Activated CD4-positive, alpha-beta memory T cell treated with anti-CD3 and anti-CD28 coated beads, Interleukin-2, amount 10 ng/mL, durations not matched to agents 7 days and 5 days (primary cell): Measurements from ENCODE around the gene RASGRP4. TPM values are rescaled to one million over a fixed set of nuclear protein-coding genes. Genes with fewer than 3 reads are reported as not detected.
A peak's percentile ranks its signal among the peaks of the same experiment; 100 is the strongest.

Experiments used
- CTCF ChIA-PET: fragments of 350-600 bp; sonication (Branson Sonifier 250); formaldehyde crosslinking; loops from one replicate; lab custom pipeline; 2021; ENCODE audit warnings: antibody characterized with exemption, inconsistent platforms; lab: Charles Lee
- POLR2A ChIA-PET: fragments of 350-600 bp; sonication (Branson Sonifier 250); formaldehyde crosslinking; loops from one replicate; lab custom pipeline; 2021; ENCODE audit warnings: antibody characterized with exemption; lab: Charles Lee
- DNase-seq: peaks from one replicate; pipeline ENCODE4 v3.0.0-alpha.2; 2020
- H3K27ac Mint-ChIP-seq: one replicate; pipeline ENCODE4 v1.8.0; 2021; ENCODE audit warnings: mild to moderate bottlenecking, mixed read lengths
- H3K27me3 Mint-ChIP-seq: one replicate; pipeline ENCODE4 v1.8.0; 2021; ENCODE audit warnings: mixed read lengths
- H3K36me3 Mint-ChIP-seq: one replicate; pipeline ENCODE4 v1.8.0; 2021; ENCODE audit warnings: low read depth, mixed read lengths
- H3K4me1 Mint-ChIP-seq: one replicate; pipeline ENCODE4 v1.8.0; 2021; ENCODE audit warnings: mixed read lengths
- H3K4me3 Mint-ChIP-seq: one replicate; pipeline ENCODE4 v1.8.0; 2021; ENCODE audit warnings: mild to moderate bottlenecking, mixed read lengths
- H3K9me3 Mint-ChIP-seq: one replicate; pipeline ENCODE4 v1.8.0; 2021; ENCODE audit warnings: mixed read lengths
- total RNA-seq, 2 experiments: library from RNA; stranded (reverse); gene quantifications; one replicate each; pipeline ENCODE4 v1.2.3, GENCODE V29; 2021

Gene RASGRP4
- total RNA-seq, 2 experiments from 2014 or later = 19.5 to 20.0 TPM

GRCh38 chr19:38409631-38410133 is 16.3 kb downstream of the RASGRP4 start:
- Mint-ChIP-seq H3K36me3 (peaks cover 42% of the 10 kb centered on the region), H3K9me3 (no peaks in the 10 kb centered on the region), H3K27ac (no peak overlapping the region), H3K27me3 (no peaks in the 10 kb centered on the region), H3K4me1 (peaks cover 6% of the 10 kb centered on the region), H3K4me3 (no peak overlapping the region)
- ChIA-PET POLR2A (interaction anchor here (1.1 kb wide), 1 partner anchor 14 kb away, joined by 5 read pairs; no protein-coding TSS in a partner anchor), CTCF (interaction anchor here (0.7 kb wide), 1 partner anchor 278 kb away, joined by 3 read pairs; no protein-coding TSS in a partner anchor)
- DNase-seq = no peak

DNA sequence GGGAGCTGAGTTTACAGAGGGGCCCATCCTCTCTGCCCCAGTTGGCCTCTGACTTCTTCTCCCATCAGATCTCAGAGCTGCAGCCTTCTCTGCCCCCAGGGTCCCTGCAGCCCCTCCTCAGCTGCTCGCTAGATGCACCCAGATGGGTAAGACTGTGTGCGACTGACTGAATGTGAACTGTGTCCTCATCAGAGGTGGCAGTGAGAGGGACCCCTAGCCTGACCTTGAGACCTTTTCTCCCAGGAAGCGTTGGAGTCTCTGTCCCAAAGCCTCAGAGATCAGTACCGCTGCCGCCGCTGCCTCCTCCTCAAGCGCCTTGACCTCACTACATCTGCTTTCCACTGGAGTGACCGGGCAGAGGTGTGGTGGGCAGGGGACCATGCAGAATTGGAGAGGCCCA is 20.7 kb downstream of the RASGRP4 start:
- POLR2A ChIA-PET = interaction anchor here (0.8 to 4.2 kb wide), 5 partner anchors 11 to 31 kb away, joined by 3 to 35 read pairs (median 12); partner anchors contain the start of genes PSMD8 and RASGRP4
- Mint-ChIP-seq H3K36me3 (peaks cover 33% of the 10 kb centered on the region), H3K4me1 (peaks cover 26% of the 10 kb centered on the region), H3K9me3 (no peaks in the 10 kb centered on the region), H3K4me3 (no peak overlapping the region), H3K27me3 (no peaks in the 10 kb centered on the region), H3K27ac (peak overlapping the region; percentile 56)
- no peak for DNase-seq
- CTCF ChIA-PET = interaction anchor here (1.2 to 3.8 kb wide), 3 partner anchors 38 to 525 kb away, joined by 3 to 54 read pairs (median 5); partner anchors contain the start of genes MRPS12 and SARS2

DNA sequence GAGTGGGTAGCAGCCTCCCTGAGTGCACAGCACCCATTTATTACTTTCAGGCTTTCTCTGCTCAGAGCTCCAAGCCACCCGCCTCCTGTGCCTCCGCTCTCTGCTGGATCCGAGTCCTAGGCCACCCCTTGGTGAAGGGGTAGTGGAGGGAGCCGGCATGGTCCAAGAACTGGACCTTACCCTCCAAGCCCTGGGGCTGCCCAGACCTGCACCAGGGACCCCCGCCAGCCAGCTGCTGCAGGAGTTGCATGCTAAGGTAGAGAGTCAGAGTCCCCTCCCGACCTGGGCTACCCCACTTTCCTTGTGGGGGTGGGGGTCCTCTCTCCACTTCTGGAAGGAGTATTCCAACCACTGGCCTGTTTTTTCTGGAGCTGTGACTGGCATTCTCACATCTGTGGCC is 21.2 kb downstream of the RASGRP4 start:
- H3K4me3 Mint-ChIP-seq = peak overlapping the region; percentile 93
- DNase-seq = no peak
- ChIA-PET POLR2A (interaction anchor here (0.8 to 4.2 kb wide), 7 partner anchors 10 to 526 kb away, joined by 3 to 35 read pairs (median 12); partner anchors contain the start of genes MRPS12, PSMD8, RASGRP4 and SARS2), CTCF (interaction anchor here (1.2 to 3.8 kb wide), 3 partner anchors 39 to 525 kb away, joined by 3 to 54 read pairs (median 5); partner anchors contain the start of genes MRPS12 and SARS2)
- peaks cover 30% of the 10 kb centered on the region for H3K36me3 Mint-ChIP-seq
- H3K27ac Mint-ChIP-seq = peak overlapping the region; percentile 56
- peaks cover 26% of the 10 kb centered on the region for H3K4me1 Mint-ChIP-seq
- H3K27me3 Mint-ChIP-seq = no peaks in the 10 kb centered on the region
- no peaks in the 10 kb centered on the region for H3K9me3 Mint-ChIP-seq

GRCh38 chr19:38402967-38403674 is 22.9 kb downstream of the RASGRP4 start, which contains the start of gene FAM98C:
TSS of gene FAM98C (plus strand) at chr19:38403093. CDS start at chr19:38403154, 61 bp downstream.
- no peaks in the 10 kb centered on the region for H3K9me3 Mint-ChIP-seq
- H3K4me1 Mint-ChIP-seq = peaks cover 26% of the 10 kb centered on the region
- POLR2A ChIA-PET = interaction anchor here (0.6 to 4.2 kb wide), 26 partner anchors 9 to 924 kb away, joined by 3 to 35 read pairs (median 6); partner anchors contain the start of genes ACTN4, CATSPERG, EIF3K and GGN
- H3K27me3 Mint-ChIP-seq = peaks cover 6% of the 10 kb centered on the region
- peak within 1 kb of the TSS; percentile 93 for H3K4me3 Mint-ChIP-seq
- CTCF ChIA-PET = interaction anchor here (0.5 to 3.8 kb wide), 78 partner anchors 9 to 549 kb away, joined by 3 to 60 read pairs (median 4); partner anchors contain the start of genes ACTN4, CATSPERG, ECH1 and EIF3K
- DNase-seq = peak; percentile 98
- H3K36me3 Mint-ChIP-seq = peaks cover 16% of the 10 kb centered on the region
- H3K27ac Mint-ChIP-seq = peak within 1 kb of the TSS; percentile 92

DNA sequence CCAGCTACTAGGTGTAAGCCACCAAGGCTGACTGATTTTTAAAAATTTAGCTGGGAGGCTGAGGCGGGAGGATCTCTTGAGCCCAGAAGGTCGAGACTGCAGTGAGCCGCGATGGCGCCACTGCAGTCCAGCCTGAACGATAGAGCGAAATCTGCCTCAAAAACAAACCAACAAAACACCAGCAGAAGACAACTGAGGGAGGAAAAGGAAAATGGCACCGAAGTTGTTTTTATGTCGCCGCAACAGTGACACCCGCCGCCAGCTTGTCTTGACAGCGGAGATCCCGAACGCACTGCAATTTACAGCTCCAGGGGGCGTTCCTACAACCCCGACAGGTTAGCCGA is 23.4 kb downstream of the RASGRP4 start:
- DNase-seq = no peak
- ChIA-PET CTCF (interaction anchor here (0.6 to 3.8 kb wide), 76 partner anchors 8 to 550 kb away, joined by 3 to 60 read pairs (median 4); partner anchors contain the start of genes ACTN4, CATSPERG, ECH1 and EIF3K), POLR2A (interaction anchor here (0.6 to 4.2 kb wide), 23 partner anchors 9 to 925 kb away, joined by 3 to 35 read pairs (median 6); partner anchors contain the start of genes ACTN4, CATSPERG, EIF3K and GGN)
- Mint-ChIP-seq H3K27ac (peak overlapping the region; percentile 92), H3K36me3 (peaks cover 12% of the 10 kb centered on the region), H3K9me3 (no peaks in the 10 kb centered on the region), H3K4me3 (peak overlapping the region; percentile 93), H3K27me3 (peaks cover 6% of the 10 kb centered on the region), H3K4me1 (peaks cover 26% of the 10 kb centered on the region)

DNA sequence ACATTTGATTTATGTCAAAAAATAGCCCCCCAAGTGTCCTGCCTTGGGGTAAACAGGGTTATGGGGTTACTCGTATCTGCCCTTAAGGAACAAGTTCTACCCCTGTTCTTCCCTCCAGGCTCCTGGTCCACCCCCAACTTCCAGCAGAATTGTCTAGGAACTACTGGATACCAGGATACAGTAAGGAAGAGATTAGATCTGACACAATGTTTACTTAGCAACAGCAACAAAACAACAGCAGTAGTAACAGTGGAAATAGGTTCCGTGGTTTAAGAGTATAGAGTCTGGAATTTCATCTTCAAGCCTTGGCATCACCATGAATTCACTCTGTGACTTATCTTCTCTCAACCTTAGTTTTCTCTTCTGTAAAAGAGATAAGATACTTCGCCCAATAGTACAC is 24.9 kb downstream of the RASGRP4 start:
- H3K27me3 Mint-ChIP-seq = peaks cover 6% of the 10 kb centered on the region
- no peaks in the 10 kb centered on the region for H3K9me3 Mint-ChIP-seq
- ChIA-PET CTCF (no interaction called here), POLR2A (interaction anchor here (2.3 to 4.2 kb wide), 2 partner anchors 13 to 27 kb away, joined by 17 to 31 read pairs; partner anchors contain the start of genes GGN, PSMD8 and SPRED3)
- H3K4me1 Mint-ChIP-seq = peaks cover 34% of the 10 kb centered on the region
- no peak overlapping the region for H3K4me3 Mint-ChIP-seq
- peaks cover 8% of the 10 kb centered on the region for H3K36me3 Mint-ChIP-seq
- H3K27ac Mint-ChIP-seq = no peak overlapping the region
- no peak for DNase-seq

GRCh38 chr19:38400361-38400760 is 25.7 kb downstream of the RASGRP4 start:
- Mint-ChIP-seq H3K27ac (no peak overlapping the region), H3K4me3 (no peak overlapping the region), H3K27me3 (peaks cover 6% of the 10 kb centered on the region), H3K4me1 (peaks cover 33% of the 10 kb centered on the region), H3K36me3 (peaks cover 5% of the 10 kb centered on the region), H3K9me3 (no peaks in the 10 kb centered on the region)
- ChIA-PET CTCF (no interaction called here), POLR2A (interaction anchor here (1.2 kb wide), 1 partner anchor 26 kb away, joined by 5 read pairs; the partner anchor contains the start of gene PSMD8)
- DNase-seq = no peak

DNA sequence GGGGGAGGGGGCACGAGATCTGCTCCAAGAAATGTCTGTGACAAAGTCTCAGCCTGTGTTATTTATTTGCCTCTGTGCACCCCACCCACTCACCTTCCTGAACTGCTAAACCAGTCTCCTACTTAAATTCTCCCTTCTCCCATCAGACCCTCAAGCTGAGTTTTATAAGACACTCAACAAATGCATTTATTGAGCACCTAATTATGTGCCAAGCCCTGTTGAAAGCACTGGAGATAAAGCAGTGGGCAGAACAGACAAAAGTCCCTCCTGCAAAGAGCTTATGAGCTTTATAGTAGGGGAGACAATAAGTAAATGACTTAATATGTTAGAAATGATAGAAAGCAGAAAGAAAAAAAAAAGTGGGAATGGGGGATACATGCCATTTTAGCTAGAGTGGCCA is 26.5 kb downstream of the RASGRP4 start:
- ChIA-PET POLR2A (interaction anchor here (0.6 to 1.2 kb wide), 2 partner anchors 25 to 326 kb away, joined by 4 to 5 read pairs; partner anchors contain the start of gene PSMD8), CTCF (no interaction called here)
- DNase-seq = no peak
- peaks cover 3% of the 10 kb centered on the region for H3K36me3 Mint-ChIP-seq
- no peak overlapping the region for H3K4me3 Mint-ChIP-seq
- no peaks in the 10 kb centered on the region for H3K9me3 Mint-ChIP-seq
- H3K27ac Mint-ChIP-seq = peak overlapping the region; percentile 21
- H3K4me1 Mint-ChIP-seq = peaks cover 35% of the 10 kb centered on the region
- H3K27me3 Mint-ChIP-seq = peaks cover 6% of the 10 kb centered on the region

- H3K4me1 Mint-ChIP-seq = peaks cover 35% of the 10 kb centered on the region
- CTCF ChIA-PET = no interaction called here
- peaks cover 6% of the 10 kb centered on the region for H3K27me3 Mint-ChIP-seq
- peak overlapping the region; percentile 21 for H3K27ac Mint-ChIP-seq
- DNase-seq = no peak
- no peaks in the 10 kb centered on the region for H3K9me3 Mint-ChIP-seq
- no peak overlapping the region for H3K4me3 Mint-ChIP-seq
- POLR2A ChIA-PET = interaction anchor here (0.6 kb wide), 1 partner anchor 327 kb away, joined by 4 read pairs; no protein-coding TSS in a partner anchor
- H3K36me3 Mint-ChIP-seq = peaks cover 3% of the 10 kb centered on the region
These were observed 26.9 kb downstream of the RASGRP4 start for GRCh38 chr19:38399081-38399480.

- Mint-ChIP-seq H3K4me3 (peak overlapping the region; percentile 73), H3K9me3 (no peaks in the 10 kb centered on the region), H3K27me3 (peaks cover 17% of the 10 kb centered on the region), H3K36me3 (no peaks in the 10 kb centered on the region), H3K27ac (no peak overlapping the region), H3K4me1 (peaks cover 23% of the 10 kb centered on the region)
- POLR2A ChIA-PET = interaction anchor here (0.9 to 3.7 kb wide), 12 partner anchors 8 to 535 kb away, joined by 3 to 19 read pairs (median 4); partner anchors contain the start of genes CATSPERG, GGN, MAP4K1 and MRPS12
- peak; percentile 62 for DNase-seq
- CTCF ChIA-PET = interaction anchor here (2.2 kb wide), 1 partner anchor 8 kb away, joined by 14 read pairs; the partner anchor contains the start of gene FAM98C
These were observed 30.5 kb downstream of the RASGRP4 start for GRCh38 chr19:38395381-38396114.

GRCh38 chr19:38394488-38394887 is 31.5 kb downstream of the RASGRP4 start:
- ChIA-PET CTCF (interaction anchor here (1.6 to 2.2 kb wide), 2 partner anchors 9 to 536 kb away, joined by 5 to 14 read pairs; partner anchors contain the start of genes FAM98C, MRPS12 and SARS2), POLR2A (interaction anchor here (0.7 to 3.7 kb wide), 6 partner anchors 8 to 483 kb away, joined by 3 to 19 read pairs (median 10); partner anchors contain the start of genes FAM98C, PSMD8 and RINL)
- Mint-ChIP-seq H3K36me3 (no peaks in the 10 kb centered on the region), H3K4me3 (peak overlapping the region; percentile 73), H3K27me3 (peaks cover 20% of the 10 kb centered on the region), H3K4me1 (peaks cover 27% of the 10 kb centered on the region), H3K9me3 (no peaks in the 10 kb centered on the region), H3K27ac (peak overlapping the region; percentile 53)
- peak; percentile 77 for DNase-seq
